Stimulated activated CD8-positive, alpha-beta memory T cell treated with anti-CD3 and anti-CD28 coated beads, Interleukin-4, amount 100 ng/mL, for 48 hours (primary cell): ENCODE data around the gene TUBGCP3.

Experiments used
- DNase-seq: peaks from one replicate; pipeline ENCODE4 v3.0.0-alpha.2; 2020

TUBGCP3 gene

GRCh38 chr13:112473818-112474217 is 114.1 kb downstream of the TUBGCP3 start:
- no peak for DNase-seq

GRCh38 chr13:112469071-112469745 is 118.7 kb downstream of the TUBGCP3 start:
- DNase-seq, result no peak

- no peak for DNase-seq
These were observed 119.9 kb downstream of the TUBGCP3 start for GRCh38 chr13:112468069-112468468.

GRCh38 chr13:112467236-112467635 is 120.7 kb downstream of the TUBGCP3 start:
- no peak for DNase-seq

- DNase-seq, result no peak
These were observed 121.6 kb downstream of the TUBGCP3 start for GRCh38 chr13:112466132-112467058.

GRCh38 chr13:112465251-112466131 is 122.5 kb downstream of the TUBGCP3 start:
- DNase-seq, result no peak

GRCh38 chr13:112464720-112465119 is 123.2 kb downstream of the TUBGCP3 start:
- no peak for DNase-seq

- no peak for DNase-seq
These were observed 125.5 kb downstream of the TUBGCP3 start for GRCh38 chr13:112462408-112462807.

GRCh38 chr13:112457485-112457884 is 130.5 kb downstream of the TUBGCP3 start:
- no peak for DNase-seq

- no peak for DNase-seq
These were observed 130.9 kb downstream of the TUBGCP3 start for GRCh38 chr13:112457081-112457480.

- no peak for DNase-seq
These were observed 131.6 kb downstream of the TUBGCP3 start for GRCh38 chr13:112456138-112457056.

- no peak for DNase-seq
These were observed 132.4 kb downstream of the TUBGCP3 start for GRCh38 chr13:112455476-112456059.

- DNase-seq, result no peak
These were observed 133.2 kb downstream of the TUBGCP3 start for GRCh38 chr13:112454648-112455334.

GRCh38 chr13:112453874-112454647 is 133.9 kb downstream of the TUBGCP3 start:
- DNase-seq, result no peak

GRCh38 chr13:112453207-112453829 is 134.6 kb downstream of the TUBGCP3 start:
- DNase-seq, result no peak

- no peak for DNase-seq
These were observed 135.4 kb downstream of the TUBGCP3 start for GRCh38 chr13:112452380-112453206.

GRCh38 chr13:112451512-112452379 is 136.2 kb downstream of the TUBGCP3 start:
- no peak for DNase-seq

GRCh38 chr13:112450904-112451240 is 137.1 kb downstream of the TUBGCP3 start:
- DNase-seq, result no peak
